ENCODE results near the gene HTD2.

HTD2 gene

DNA sequence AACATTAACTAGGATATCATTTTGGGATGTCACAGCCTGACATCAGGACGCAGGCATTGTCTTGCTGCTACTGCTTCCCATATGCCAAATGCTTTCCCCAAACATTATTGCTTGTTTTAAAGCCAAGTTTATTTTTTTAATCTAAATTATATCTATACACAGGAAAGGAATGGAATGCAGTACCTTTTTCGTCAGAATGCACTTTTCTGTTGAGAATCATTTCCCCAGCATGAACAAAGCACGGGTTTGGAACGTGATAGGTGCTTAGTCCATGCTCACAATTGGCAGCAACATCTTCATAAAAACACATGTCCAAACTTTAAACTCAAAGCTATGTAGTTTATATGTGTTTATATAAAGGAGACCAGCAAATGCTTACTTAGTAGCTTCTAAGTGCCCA, 52.5 kb downstream of the HTD2 start:
- no peak for DNase-seq

DNA sequence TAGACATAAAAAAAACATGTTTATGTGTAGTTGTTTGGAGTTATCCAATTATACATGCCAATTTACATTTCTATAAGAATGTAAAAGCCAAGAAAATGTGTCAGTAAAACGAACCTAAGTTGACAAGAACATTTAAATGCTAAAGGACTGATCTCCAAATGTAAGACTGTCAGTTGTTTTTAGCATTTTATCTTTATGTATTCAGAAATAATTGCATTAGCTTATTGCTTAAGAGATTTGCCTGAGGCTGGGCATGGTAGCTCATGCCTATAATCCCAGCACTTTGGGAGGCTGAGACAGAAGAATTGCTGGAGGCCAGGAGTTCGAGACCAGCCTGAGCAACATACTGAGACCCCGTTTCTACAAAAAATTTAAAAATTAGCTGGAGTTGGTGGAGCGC, 53.3 kb downstream of the HTD2 start:
- no peak for DNase-seq

GRCh38 chr3:58361866-58362265, 55.5 kb downstream of the HTD2 start:
- no peak for DNase-seq

DNA sequence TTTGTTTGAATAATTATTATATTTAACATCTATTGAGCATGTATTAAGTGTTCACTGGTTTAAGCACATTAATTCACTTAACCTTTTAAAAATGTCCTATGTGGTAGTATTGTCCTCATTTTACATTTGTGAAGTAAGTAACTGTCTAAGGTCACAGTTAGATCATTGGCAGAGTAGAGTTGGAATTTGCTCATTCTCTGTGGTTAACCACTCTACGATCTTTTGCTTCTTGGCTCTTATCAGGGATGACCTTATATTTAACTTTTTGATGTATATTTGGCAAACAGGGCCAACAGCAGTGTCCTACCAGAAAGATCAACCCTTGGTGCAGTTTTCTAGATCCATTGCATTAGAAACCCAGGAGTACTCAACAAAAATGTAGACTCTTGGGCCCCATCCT, 60.4 kb downstream of the HTD2 start:
- DNase-seq, result no peak

- DNase-seq, result no peak
Measured at GRCh38 chr3:58369038-58369437, 62.7 kb downstream of the HTD2 start.

Measured in CD4-positive, alpha-beta T cell treated with Interleukin-4 for 1 hour (primary cell).